ENCODE measurements around the gene ALDH9A1.
"Not testable (repeated sequence)": the region's sequence is repeated elsewhere in the genome, so short reads cannot be mapped to it uniquely, and the experiment has no call there.

Gene ALDH9A1

GRCh38 chr1:165645654-165646366 lies 52.6 kb downstream of the ALDH9A1 start:
- no peak for DNase-seq (ENCODE audit: low spot score)

- DNase-seq (ENCODE audit: low spot score), result no peak
These were observed 54.2 kb downstream of the ALDH9A1 start for GRCh38 chr1:165644064-165644735.

GRCh38 chr1:165641231-165641987 lies 57.0 kb downstream of the ALDH9A1 start:
- no peak for DNase-seq (ENCODE audit: low spot score)

- no peak for DNase-seq (ENCODE audit: low spot score)
These were observed 58.3 kb downstream of the ALDH9A1 start for GRCh38 chr1:165639821-165640623.

GRCh38 chr1:165638211-165638610 lies 60.2 kb downstream of the ALDH9A1 start:
- not testable (repeated sequence) for DNase-seq (ENCODE audit: low spot score)

- DNase-seq (ENCODE audit: low spot score), result no peak
These were observed 60.9 kb downstream of the ALDH9A1 start for GRCh38 chr1:165637427-165637826.

GRCh38 chr1:165635823-165636222 lies 62.5 kb downstream of the ALDH9A1 start:
- DNase-seq (ENCODE audit: low spot score), result no peak

GRCh38 chr1:165635329-165635728 lies 63.0 kb downstream of the ALDH9A1 start:
- DNase-seq (ENCODE audit: low spot score), result no peak

GRCh38 chr1:165634154-165634921 lies 64.0 kb downstream of the ALDH9A1 start:
- DNase-seq (ENCODE audit: low spot score), result no peak

- no peak for DNase-seq (ENCODE audit: low spot score)
These were observed 64.7 kb downstream of the ALDH9A1 start for GRCh38 chr1:165633614-165634013.

GRCh38 chr1:165632491-165632890 lies 65.9 kb downstream of the ALDH9A1 start:
- DNase-seq (ENCODE audit: low spot score), result no peak

GRCh38 chr1:165632152-165632469 lies 66.3 kb downstream of the ALDH9A1 start:
- DNase-seq (ENCODE audit: low spot score), result no peak

- DNase-seq (ENCODE audit: low spot score), result peak; percentile 19
These were observed 66.8 kb downstream of the ALDH9A1 start for GRCh38 chr1:165631342-165632151.

- DNase-seq (ENCODE audit: low spot score), result peak; percentile 94
These were observed 67.6 kb downstream of the ALDH9A1 start, which contains the start of gene MGST3 for GRCh38 chr1:165630629-165631341. TSS of gene MGST3 (plus strand) at chr1:165631234. CDS start at chr1:165649848, 18,614 bp downstream.

- DNase-seq (ENCODE audit: low spot score), result peak; percentile 75
These were observed 68.3 kb downstream of the ALDH9A1 start for GRCh38 chr1:165629848-165630628.

- DNase-seq (ENCODE audit: low spot score), result no peak
These were observed 69.2 kb downstream of the ALDH9A1 start for GRCh38 chr1:165629151-165629550.

- no peak for DNase-seq (ENCODE audit: low spot score)
These were observed 70.1 kb downstream of the ALDH9A1 start for GRCh38 chr1:165628147-165628822.

- no peak for DNase-seq (ENCODE audit: low spot score)
These were observed 73.9 kb downstream of the ALDH9A1 start for GRCh38 chr1:165624441-165624840.

Data from iPS-NIHi11 (cell line).